Measurements from ENCODE around the gene CHRNE. TPM values are rescaled to one million over a fixed set of nuclear protein-coding genes. Genes with fewer than 3 reads are reported as not detected.

Gene CHRNE
- polyA plus RNA-seq, 1 donor (not counting 4 experiments of a cell fraction or from before 2014, with no cell fraction given): 0.04 TPM

DNA sequence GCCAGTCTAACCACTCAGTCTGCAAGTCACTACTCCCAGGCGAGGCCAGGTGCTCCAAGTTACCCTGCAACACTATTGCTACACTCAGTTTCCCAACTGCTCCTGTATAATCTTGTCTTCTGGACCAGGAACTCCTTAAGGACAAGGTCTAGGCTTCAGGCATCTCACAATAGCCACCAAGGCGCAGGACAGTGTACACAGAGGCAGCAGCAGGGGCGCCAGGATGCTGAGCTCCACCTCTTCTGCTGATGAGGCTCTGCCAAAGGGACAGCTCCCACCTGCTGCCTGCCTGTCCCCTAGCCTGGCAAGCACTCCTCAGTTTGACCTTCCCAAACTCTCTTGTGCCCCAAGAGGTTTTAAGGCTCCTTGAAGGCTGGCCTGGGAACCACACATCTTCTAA lies 33.5 kb upstream of the CHRNE start:
- peaks cover 16% of the 10 kb centered on the region for H3K4me1 ChIP-seq (ENCODE audit: control insufficient read depth, extremely low read depth, insufficient read depth, low read length)
- no peak overlapping the region for H3K9ac ChIP-seq (ENCODE audit: control insufficient read depth, extremely low read depth, insufficient read depth, low read length)
- dilution Hi-C loops (cut with MboI; ENCODE audit: extremely low pct_ligation_motif_present, low sequenced_read_pairs): no loop called here
- DNase-seq (ENCODE audit: low read depth, low spot score) (no peak), FAIRE-seq (no peak)
- H2AFZ ChIP-seq (ENCODE audit: control insufficient read depth, low read length): no peak overlapping the region
- H3K27me3 ChIP-seq (ENCODE audit: control insufficient read depth, extremely low read depth, insufficient read depth, low read length): no peaks in the 10 kb centered on the region
- no peak overlapping the region for H3K27ac ChIP-seq (ENCODE audit: control insufficient read depth, insufficient read depth, low read length)
- H3K4me3 ChIP-seq (ENCODE audit: control insufficient read depth in 2 of 3, extremely low read depth in 1 of 3, insufficient read depth in 2 of 3, low read depth in 1 of 3, low read length in 3 of 3): no peak overlapping the region
- H3K4me2 ChIP-seq (ENCODE audit: control insufficient read depth, extremely low read depth, insufficient read depth, low read depth, low read length): no peak overlapping the region
- H3K9me1 ChIP-seq (ENCODE audit: control insufficient read depth, extremely low read depth, insufficient read depth, low read length): no peaks in the 10 kb centered on the region
- H3K79me2 ChIP-seq (ENCODE audit: control insufficient read depth, insufficient read depth, low read length): peaks cover 28% of the 10 kb centered on the region
- no peak for TF ChIP-seq EZH2 (IDR thresholded peaks at IDR 0.05; ENCODE audit: low read length)
- TF ChIP-seq, protein P1, sequence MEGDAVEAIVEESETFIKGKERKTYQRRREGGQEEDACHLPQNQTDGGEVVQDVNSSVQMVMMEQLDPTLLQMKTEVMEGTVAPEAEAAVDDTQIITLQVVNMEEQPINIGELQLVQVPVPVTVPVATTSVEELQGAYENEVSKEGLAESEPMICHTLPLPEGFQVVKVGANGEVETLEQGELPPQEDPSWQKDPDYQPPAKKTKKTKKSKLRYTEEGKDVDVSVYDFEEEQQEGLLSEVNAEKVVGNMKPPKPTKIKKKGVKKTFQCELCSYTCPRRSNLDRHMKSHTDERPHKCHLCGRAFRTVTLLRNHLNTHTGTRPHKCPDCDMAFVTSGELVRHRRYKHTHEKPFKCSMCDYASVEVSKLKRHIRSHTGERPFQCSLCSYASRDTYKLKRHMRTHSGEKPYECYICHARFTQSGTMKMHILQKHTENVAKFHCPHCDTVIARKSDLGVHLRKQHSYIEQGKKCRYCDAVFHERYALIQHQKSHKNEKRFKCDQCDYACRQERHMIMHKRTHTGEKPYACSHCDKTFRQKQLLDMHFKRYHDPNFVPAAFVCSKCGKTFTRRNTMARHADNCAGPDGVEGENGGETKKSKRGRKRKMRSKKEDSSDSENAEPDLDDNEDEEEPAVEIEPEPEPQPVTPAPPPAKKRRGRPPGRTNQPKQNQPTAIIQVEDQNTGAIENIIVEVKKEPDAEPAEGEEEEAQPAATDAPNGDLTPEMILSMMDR (optimal IDR thresholded peaks at IDR 0.05 in 1 of 3, IDR thresholded peaks at IDR 0.05 in 1 of 3, conservative IDR thresholded peaks at IDR 0.05 in 1 of 3; ENCODE audit: extremely low read depth in 1 of 3, insufficient read depth in 2 of 3, low read length in 3 of 3): no peak
- H4K20me1 ChIP-seq (ENCODE audit: control insufficient read depth, extremely low read depth, insufficient read depth, low read length): no peaks in the 10 kb centered on the region
- H3K36me3 ChIP-seq (ENCODE audit: control insufficient read depth in 2 of 2, extremely low read depth in 1 of 2, insufficient read depth in 2 of 2, low read length in 2 of 2): peaks cover 10 to 19% of the 10 kb centered on the region in 2 experiments
- H3K9me3 ChIP-seq (ENCODE audit: control insufficient read depth, low read depth, low read length): no peaks in the 10 kb centered on the region

DNA sequence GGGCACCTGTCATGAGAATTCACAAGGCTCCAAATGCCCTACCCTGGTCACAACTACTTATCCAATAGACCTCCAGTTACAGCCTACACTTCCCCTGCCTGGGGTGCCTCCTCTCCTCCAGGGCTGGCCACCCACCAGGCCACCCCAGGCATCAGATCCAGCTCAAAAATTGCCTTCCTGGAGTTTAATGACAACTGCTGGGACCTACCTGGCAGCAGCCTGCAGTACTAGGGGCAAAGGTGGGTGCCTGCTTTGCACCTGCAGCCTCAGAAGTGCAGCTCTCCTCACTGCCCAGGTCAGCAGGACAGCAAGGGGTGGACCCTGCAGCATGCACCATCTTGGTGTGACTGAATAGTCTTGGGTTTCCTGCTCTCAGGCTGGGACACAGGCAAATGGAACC lies 32.8 kb upstream of the CHRNE start:
- Histone ChIP-seq H3K27me3 (ENCODE audit: control insufficient read depth, extremely low read depth, insufficient read depth, low read length) (no peaks in the 10 kb centered on the region), H2AFZ (ENCODE audit: control insufficient read depth, low read length) (no peak overlapping the region), H3K9ac (ENCODE audit: control insufficient read depth, extremely low read depth, insufficient read depth, low read length) (no peak overlapping the region), H3K9me1 (ENCODE audit: control insufficient read depth, extremely low read depth, insufficient read depth, low read length) (no peaks in the 10 kb centered on the region), H4K20me1 (ENCODE audit: control insufficient read depth, extremely low read depth, insufficient read depth, low read length) (no peaks in the 10 kb centered on the region), H3K4me2 (ENCODE audit: control insufficient read depth, extremely low read depth, insufficient read depth, low read depth, low read length) (no peak overlapping the region), H3K36me3 (ENCODE audit: control insufficient read depth in 2 of 2, extremely low read depth in 1 of 2, insufficient read depth in 2 of 2, low read length in 2 of 2) (peaks cover 10 to 19% of the 10 kb centered on the region in 2 experiments), H3K27ac (ENCODE audit: control insufficient read depth, insufficient read depth, low read length) (no peak overlapping the region), H3K9me3 (ENCODE audit: control insufficient read depth, low read depth, low read length) (no peaks in the 10 kb centered on the region), H3K4me3 (ENCODE audit: control insufficient read depth in 2 of 3, extremely low read depth in 1 of 3, insufficient read depth in 2 of 3, low read depth in 1 of 3, low read length in 3 of 3) (no peak overlapping the region), H3K4me1 (ENCODE audit: control insufficient read depth, extremely low read depth, insufficient read depth, low read length) (peaks cover 13% of the 10 kb centered on the region), H3K79me2 (ENCODE audit: control insufficient read depth, insufficient read depth, low read length) (peaks cover 21% of the 10 kb centered on the region)
- dilution Hi-C loops (cut with MboI; ENCODE audit: extremely low pct_ligation_motif_present, low sequenced_read_pairs): no loop called here
- FAIRE-seq (no peak), DNase-seq (ENCODE audit: low read depth, low spot score) (no peak)
- TF ChIP-seq, protein P1 (optimal IDR thresholded peaks at IDR 0.05 in 1 of 3, IDR thresholded peaks at IDR 0.05 in 1 of 3, conservative IDR thresholded peaks at IDR 0.05 in 1 of 3; ENCODE audit: extremely low read depth in 1 of 3, insufficient read depth in 2 of 3, low read length in 3 of 3): no peak
- no peak for TF ChIP-seq EZH2 (IDR thresholded peaks at IDR 0.05; ENCODE audit: low read length)

Data from keratinocyte (primary cell).